Prostate gland (tissue), 2 donors: ENCODE data around the gene NEK10. TPM values are rescaled to one million over a fixed set of nuclear protein-coding genes. Genes with fewer than 3 reads are reported as not detected.

Source experiments
- DNase-seq: peaks from one replicate; pipeline ENCODE4 v3.0.0-alpha.2; 2019; ENCODE audit warnings: low spot score
- H3K27ac ChIP-seq, 2 donors: fragments of 200-600 bp; sonication (generic); 2 replicates each; pipeline ENCODE4 v1.5.1; 2017 to 2019
- H3K27me3 ChIP-seq: fragments of 200-600 bp; sonication (generic); replicated peaks from 2 replicates; pipeline ENCODE4 v1.5.1; 2019; ENCODE audit not compliant: insufficient read depth
- H3K36me3 ChIP-seq, 2 donors: fragments of 200-600 bp; sonication (generic); 1 replicate in 1 of 2; 2 replicates in 1 of 2; pipeline versions ENCODE4 v1.5.1 to v1.8.1; 2017 to 2019
- H3K4me1 ChIP-seq: fragments of 200-600 bp; sonication (generic); replicated peaks from 2 replicates; pipeline ENCODE4 v1.5.1; 2019
- H3K4me3 ChIP-seq, 2 donors: fragments of 200-600 bp; sonication (generic); 2 replicates each; pipeline ENCODE4 v1.5.1; 2017 to 2019
- H3K9me3 ChIP-seq: fragments of 200-600 bp; sonication (generic); 2 replicates; pipeline ENCODE4 v1.5.1; 2017
- CTCF ChIP-seq, 4 experiments: fragments of 200-600 bp in 2 of 4; fragments of 450-650 bp in 2 of 4; sonication (generic) in 2 of 4; IDR thresholded peaks; 1 replicate in 3 of 4; 2 replicates in 1 of 4; pipeline ENCODE4 v1.5.1; 2016 to 2019; ENCODE audit warnings: antibody characterized with exemption in 4 of 4, mild to moderate bottlenecking in 2 of 4, moderate library complexity in 2 of 4
- POLR2A ChIP-seq: fragments of 450-650 bp; IDR thresholded peaks from one replicate; pipeline ENCODE4 v1.6.1; 2016; ENCODE audit warnings: antibody characterized with exemption, mild to moderate bottlenecking
- POLR2AphosphoS5 ChIP-seq: sonication (generic); formaldehyde crosslinking; IDR thresholded peaks from one replicate; pipeline ENCODE4 v1.6.1; 2017; ENCODE audit warnings: antibody characterized with exemption
- WGBS: methylation state at CpG from one replicate; pipeline ENCODE4 v1.1.5; 2018; 5-methylcytosine and 5-hydroxymethylcytosine counted together
- intact Hi-C: fragments of 100-400 bp; cut with DNase I; formaldehyde crosslinking; loops from one replicate; pipeline ENCODE4 v1.14.2; 2022
- total RNA-seq, 2 donors: library from RNA; depleted of rRNA; stranded (reverse); fragments of >200 nt; gene quantifications; one replicate each; pipeline ENCODE4 v1.1.0, GENCODE V29; 2016

Gene NEK10
- total RNA-seq, 2 donors from 2014 or later: 8.9 to 9.1 TPM

- TF ChIP-seq POLR2A (no peak), POLR2AphosphoS5 (peak; percentile 31)
- Histone ChIP-seq H3K36me3 (no peaks in the 10 kb centered on the region), H3K9me3 (no peaks in the 10 kb centered on the region), H3K27me3 (no peaks in the 10 kb centered on the region), H3K4me1 (no peaks in the 10 kb centered on the region), H3K27ac (peak overlapping the region; percentile 26 to 44), H3K4me3 (no peak overlapping the region)
- 69% methylated on average over 8 of the region's 8 CpGs for WGBS
- DNase-seq: no peak
- intact Hi-C loops: no loop called here
These were observed 42.3 kb downstream of the NEK10 start for GRCh38 chr3:27326629-27327545.

- Histone ChIP-seq H3K36me3 (no peaks in the 10 kb centered on the region), H3K27me3 (no peaks in the 10 kb centered on the region), H3K27ac (peak overlapping the region; percentile 17 to 44), H3K4me3 (no peak overlapping the region), H3K9me3 (no peaks in the 10 kb centered on the region), H3K4me1 (no peaks in the 10 kb centered on the region)
- DNase-seq: no peak
- TF ChIP-seq CTCF (IDR thresholded peaks at IDR 0.05): no peak
- TF ChIP-seq POLR2A: no peak
- TF ChIP-seq POLR2AphosphoS5: no peak
- 85% methylated on average over 1 of the region's 1 CpG for WGBS
- intact Hi-C loops: no loop called here
These were observed 43.0 kb downstream of the NEK10 start for GRCh38 chr3:27326202-27326601.

GRCh38 chr3:27325419-27325818 lies 43.8 kb downstream of the NEK10 start:
- no peak for DNase-seq
- peak overlapping the region; percentile 17 to 44 for H3K27ac ChIP-seq
- H3K4me1 ChIP-seq: peaks cover 5% of the 10 kb centered on the region
- H3K4me3 ChIP-seq: no peak overlapping the region
- no peaks in the 10 kb centered on the region for H3K36me3 ChIP-seq
- H3K27me3 ChIP-seq: no peaks in the 10 kb centered on the region
- 85% methylated on average over 1 of the region's 1 CpG for WGBS
- intact Hi-C loops: no loop called here
- no peaks in the 10 kb centered on the region for H3K9me3 ChIP-seq
- TF ChIP-seq POLR2A: no peak
- no peak for TF ChIP-seq CTCF (IDR thresholded peaks at IDR 0.05)
- no peak for TF ChIP-seq POLR2AphosphoS5

- Histone ChIP-seq H3K27ac (no peak overlapping the region), H3K36me3 (no peaks in the 10 kb centered on the region), H3K27me3 (no peaks in the 10 kb centered on the region), H3K4me3 (no peak overlapping the region), H3K9me3 (no peaks in the 10 kb centered on the region), H3K4me1 (peaks cover 8% of the 10 kb centered on the region)
- TF ChIP-seq POLR2AphosphoS5 (no peak), CTCF (IDR thresholded peaks at IDR 0.05) (no peak), POLR2A (no peak)
- no peak for DNase-seq
- 76% methylated on average over 2 of the region's 2 CpGs for WGBS
- intact Hi-C loops: no loop called here
These were observed 44.5 kb downstream of the NEK10 start for GRCh38 chr3:27324686-27325085.

GRCh38 chr3:27323087-27323570 lies 46.1 kb downstream of the NEK10 start:
- intact Hi-C loops: no loop called here
- Histone ChIP-seq H3K36me3 (no peaks in the 10 kb centered on the region), H3K27me3 (no peaks in the 10 kb centered on the region), H3K27ac (no peak overlapping the region), H3K4me1 (peaks cover 10% of the 10 kb centered on the region), H3K9me3 (no peaks in the 10 kb centered on the region), H3K4me3 (no peak overlapping the region)
- 78% methylated on average over 3 of the region's 3 CpGs for WGBS
- DNase-seq: no peak
- TF ChIP-seq POLR2AphosphoS5 (no peak), POLR2A (no peak), CTCF (IDR thresholded peaks at IDR 0.05) (no peak)
